Spleen (tissue), 11 donors: ENCODE data around the gene MLYCD. TPM values are rescaled to one million over a fixed set of nuclear protein-coding genes. Genes with fewer than 3 reads are reported as not detected.

Source experiments
- DNase-seq: peaks from one replicate; pipeline ENCODE4 v3.0.0-alpha.2; 2020
- H3K27ac ChIP-seq, 8 donors: fragments of 200-600 bp; sonication (generic) in 7 of 8; 1 replicate in 4 of 8; 2 replicates in 4 of 8; pipeline versions ENCODE4 v1.5.0 to v1.8.0; 2016 to 2021; ENCODE audit warnings: inconsistent platforms in 4 of 8, mild to moderate bottlenecking in 4 of 8, moderate library complexity in 1 of 8
- H3K27me3 ChIP-seq, 7 donors: fragments of 200-600 bp; sonication (generic) in 6 of 7; replicated peaks in 1 of 7; 1 replicate in 4 of 7; 2 replicates in 3 of 7; pipeline versions ENCODE4 v1.5.0 to v1.8.0; 2016 to 2021; ENCODE audit warnings: inconsistent platforms in 3 of 7, mild to moderate bottlenecking in 1 of 7
- H3K36me3 ChIP-seq, 6 donors: fragments of 200-600 bp; sonication (generic) in 5 of 6; 1 replicate in 4 of 6; 2 replicates in 2 of 6; pipeline versions ENCODE4 v1.5.0 to v1.8.0; 2016 to 2021; ENCODE audit warnings: inconsistent platforms in 2 of 6
- H3K4me1 ChIP-seq, 6 donors: fragments of 200-600 bp; sonication (generic) in 5 of 6; 1 replicate in 3 of 6; 2 replicates in 3 of 6; pipeline versions ENCODE4 v1.5.0 to v1.8.0; 2016 to 2021; ENCODE audit warnings: inconsistent platforms in 3 of 6
- H3K4me3 ChIP-seq, 8 donors: fragments of 200-600 bp; sonication (generic) in 7 of 8; 1 replicate in 4 of 8; 2 replicates in 4 of 8; pipeline versions ENCODE4 v1.5.0 to v1.8.0; 2016 to 2021; ENCODE audit warnings: inconsistent platforms in 4 of 8, mild to moderate bottlenecking in 4 of 8, moderate library complexity in 2 of 8
- H3K9me3 ChIP-seq, 8 donors: fragments of 200-600 bp; sonication (generic) in 7 of 8; 1 replicate in 4 of 8; 2 replicates in 4 of 8; pipeline versions ENCODE4 v1.5.0 to v1.8.0; 2016 to 2021; ENCODE audit warnings: inconsistent platforms in 4 of 8
- CTCF ChIP-seq, 11 experiments: fragments of 200-600 bp in 7 of 11; fragments of 450-650 bp in 4 of 11; sonication (generic) in 4 of 11; IDR thresholded peaks in 8 of 11; conservative IDR thresholded peaks in 3 of 11; 1 replicate in 7 of 11; 2 replicates in 4 of 11; pipeline versions ENCODE4 v1.4.0 to v1.8.0; 2016 to 2021; ENCODE audit warnings: antibody characterized with exemption in 11 of 11, inconsistent platforms in 4 of 11, mild to moderate bottlenecking in 1 of 11
- POLR2A ChIP-seq, 3 donors: fragments of 450-650 bp; IDR thresholded peaks; one replicate each; pipeline ENCODE4 v1.5.1; 2017; ENCODE audit warnings: antibody characterized with exemption in 3 of 3, mild to moderate bottlenecking in 1 of 3
- POLR2AphosphoS5 ChIP-seq, 3 donors: sonication (generic); formaldehyde crosslinking; IDR thresholded peaks; one replicate each; pipeline ENCODE4 v1.5.1; 2017; ENCODE audit warnings: antibody characterized with exemption in 3 of 3
- WGBS, 5 donors: extraction: QIAGEN DNeasy Blood & Tissue Kit in 3 of 5; methylation state at CpG; one replicate each; pipeline versions ENCODE4 v1.1.5 to v1.1.7; 2013 to 2018; 5-methylcytosine and 5-hydroxymethylcytosine counted together
- intact Hi-C: fragments of 100-400 bp; cut with DNase I; formaldehyde crosslinking; loops from one replicate; pipeline ENCODE4 v1.15.0; 2023; ENCODE audit warnings: low total_unique reads
- polyA plus RNA-seq, 3 donors: library from polyadenylated mRNA; stranded (reverse); fragments of 200-250 nt; gene quantifications; one replicate each; pipeline ENCODE4 v1.2.1, GENCODE V29; 2013
- total RNA-seq, 7 donors: library from RNA; depleted of rRNA in 3 of 7; stranded (reverse); fragments of >200 nt in 3 of 7; fragmentation: NEBNext Ultra II Directional in 4 of 7; extraction: Animal tissue kit (Norgen Biotek cat#: 25700) in 4 of 7; gene quantifications; one replicate each; pipeline versions ENCODE4 v1.1.0 to v1.2.1, GENCODE V29; 2016 to 2021
- donor health status: healthy with polysubstance abuse.
- donor health status: DM: no; HTN: no; CAD: no; lungs with moderate emphysema.
- donor health status: DM: no; HTN: no; CAD: no.
- donor health status: Bipolar disorder and iron deficiency.
- donor health status: healthy.
- donor health status: DM: no; HTN: no; CAD: no.
- donor health status: DM: yes; HTN: yes; CAD: no.

MLYCD gene
- total and polyA plus RNA-seq, 10 donors: 2.0 to 14.3 (median 9.9) TPM

GRCh38 chr16:83954577-83955016, 55.7 kb downstream of the MLYCD start:
- H3K27ac ChIP-seq: peak overlapping the region in 4 of 8 donors; percentile 87 to 95 (median 90)
- H3K36me3 ChIP-seq: peaks cover 0 to 23% (median 0%) of the 10 kb centered on the region in 6 donors
- DNase-seq: peak; percentile 83
- 62 to 72% (median 64%) methylated on average over 9 of the region's 9 CpGs for WGBS, 5 donors
- peak overlapping the region in 4 of 8 donors; percentile 47 to 77 (median 52) for H3K4me3 ChIP-seq
- peak in 2 of 3 donors; percentile 10 to 38 for TF ChIP-seq POLR2AphosphoS5 (IDR thresholded peaks at IDR 0.05)
- TF ChIP-seq CTCF (IDR thresholded peaks at IDR 0.05 in 8 of 11, conservative IDR thresholded peaks at IDR 0.05 in 3 of 11): peak in 1 of 11 experiments; percentile 9
- TF ChIP-seq POLR2A (IDR thresholded peaks at IDR 0.05): no peak
- H3K4me1 ChIP-seq: peaks cover 0 to 51% (median 34%) of the 10 kb centered on the region in 6 donors
- peaks cover 0 to 44% (median 5%) of the 10 kb centered on the region in 7 donors for H3K27me3 ChIP-seq
- intact Hi-C loops: loop anchor here (10.0 kb wide), 2 partner anchors 110 to 220 kb away; no protein-coding TSS in a partner anchor
- H3K9me3 ChIP-seq: no peaks in the 10 kb centered on the region

- peaks cover 0 to 56% (median 34%) of the 10 kb centered on the region in 6 donors for H3K4me1 ChIP-seq
- no peaks in the 10 kb centered on the region for H3K9me3 ChIP-seq
- TF ChIP-seq POLR2A (IDR thresholded peaks at IDR 0.05) (no peak), POLR2AphosphoS5 (IDR thresholded peaks at IDR 0.05) (no peak), CTCF (IDR thresholded peaks at IDR 0.05 in 8 of 11, conservative IDR thresholded peaks at IDR 0.05 in 3 of 11) (no peak)
- WGBS, 5 donors: 76 to 90% (median 80%) methylated on average over 21 to 23 of the region's 23 CpGs
- peaks cover 0 to 44% (median 5%) of the 10 kb centered on the region in 7 donors for H3K27me3 ChIP-seq
- no peak for DNase-seq
- H3K27ac ChIP-seq: no peak overlapping the region
- H3K4me3 ChIP-seq: no peak overlapping the region
- peaks cover 0 to 32% (median 3%) of the 10 kb centered on the region in 6 donors for H3K36me3 ChIP-seq
- intact Hi-C loops: loop anchor here (10.0 kb wide), 2 partner anchors 109 to 219 kb away; no protein-coding TSS in a partner anchor
Measured at GRCh38 chr16:83955218-83956130, 56.6 kb downstream of the MLYCD start.

- peaks cover 0 to 43% (median 7%) of the 10 kb centered on the region in 6 donors for H3K36me3 ChIP-seq
- H3K9me3 ChIP-seq: no peaks in the 10 kb centered on the region
- DNase-seq: peak; percentile 93
- peaks cover 0 to 57% (median 34%) of the 10 kb centered on the region in 6 donors for H3K4me1 ChIP-seq
- H3K27ac ChIP-seq: no peak overlapping the region
- intact Hi-C loops: loop anchor here (10.0 kb wide), 2 partner anchors 108 to 218 kb away; no protein-coding TSS in a partner anchor
- H3K27me3 ChIP-seq: peaks cover 0 to 44% (median 5%) of the 10 kb centered on the region in 7 donors
- 43 to 56% (median 46%) methylated on average over 18 to 22 of the region's 22 CpGs for WGBS, 5 donors
- no peak overlapping the region for H3K4me3 ChIP-seq
- TF ChIP-seq POLR2A (IDR thresholded peaks at IDR 0.05): no peak
- TF ChIP-seq CTCF (IDR thresholded peaks at IDR 0.05 in 8 of 11, conservative IDR thresholded peaks at IDR 0.05 in 3 of 11): peak; percentile 55 to 93 (median 81)
- peak in 2 of 3 donors; percentile 31 to 52 for TF ChIP-seq POLR2AphosphoS5 (IDR thresholded peaks at IDR 0.05)
Measured at GRCh38 chr16:83956336-83957289, 57.7 kb downstream of the MLYCD start.
